Measurements from ENCODE around the gene AP5Z1.
"Not testable (repeated sequence)": the region's sequence is repeated elsewhere in the genome, so short reads cannot be mapped to it uniquely, and the experiment has no call there.

The AP5Z1 gene

GRCh38 chr7:4791738-4792536 is 16.5 kb downstream of the AP5Z1 start:
- DNase-seq (ENCODE audit: insufficient read length) (no peak), FAIRE-seq (no peak)
- TF ChIP-seq POLR2AphosphoS5 (IDR thresholded peaks at IDR 0.05; ENCODE audit: low read depth, low read length): no peak
- TF ChIP-seq TAF1 (IDR thresholded peaks at IDR 0.05; ENCODE audit: borderline replicate concordance, low read depth, low read length): no peak
- TF ChIP-seq POLR2A (IDR thresholded peaks at IDR 0.05; ENCODE audit: low read depth, low read length): no peak

DNA sequence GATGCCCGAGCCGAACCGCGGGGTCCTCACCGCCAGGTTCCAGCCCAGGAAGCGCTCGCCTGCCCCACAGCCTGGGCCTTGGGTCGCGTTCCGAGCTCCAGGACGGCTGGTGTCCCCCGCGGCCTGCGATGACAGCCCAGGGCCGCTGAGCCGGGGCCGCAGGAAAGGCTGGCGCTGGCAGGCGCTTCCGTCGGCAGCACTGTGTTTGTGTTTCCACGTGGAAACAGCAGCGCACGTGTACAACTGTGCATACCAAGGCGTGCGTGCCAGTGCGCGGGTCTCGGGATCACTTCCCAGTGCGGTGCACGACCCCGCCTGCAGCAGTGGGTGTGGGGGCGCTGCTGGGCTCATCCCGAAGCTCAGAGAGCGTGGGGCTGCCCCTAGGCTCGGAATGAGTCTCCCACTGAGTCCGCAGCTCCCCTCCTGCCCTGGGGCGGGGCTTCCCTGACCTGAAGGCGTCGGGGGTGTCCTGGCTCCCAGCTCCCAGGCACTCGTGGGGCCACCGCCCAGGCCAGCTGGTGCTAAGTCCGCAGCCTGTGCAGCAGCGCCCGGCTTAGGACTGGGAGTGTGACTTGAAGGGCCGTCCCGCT is 17.2 kb downstream of the AP5Z1 start:
- no peak for DNase-seq (ENCODE audit: insufficient read length)
- no peak for FAIRE-seq
- TF ChIP-seq POLR2A (IDR thresholded peaks at IDR 0.05; ENCODE audit: low read depth, low read length) (no peak), TAF1 (IDR thresholded peaks at IDR 0.05; ENCODE audit: borderline replicate concordance, low read depth, low read length) (no peak), POLR2AphosphoS5 (IDR thresholded peaks at IDR 0.05; ENCODE audit: low read depth, low read length) (no peak)

- not testable (repeated sequence) for DNase-seq (ENCODE audit: insufficient read length); FAIRE-seq
Measured at GRCh38 chr7:4793385-4793993, 18.1 kb downstream of the AP5Z1 start.

- FAIRE-seq; DNase-seq (ENCODE audit: insufficient read length): not testable (repeated sequence)
Measured at GRCh38 chr7:4794171-4794570, 18.7 kb downstream of the AP5Z1 start.

GRCh38 chr7:4794591-4795350 is 19.3 kb downstream of the AP5Z1 start:
- TF ChIP-seq POLR2A (IDR thresholded peaks at IDR 0.05; ENCODE audit: low read depth, low read length) (no peak), POLR2AphosphoS5 (IDR thresholded peaks at IDR 0.05; ENCODE audit: low read depth, low read length) (no peak), TAF1 (IDR thresholded peaks at IDR 0.05; ENCODE audit: borderline replicate concordance, low read depth, low read length) (no peak)
- DNase-seq (ENCODE audit: insufficient read length) (no peak), FAIRE-seq (no peak)

DNA sequence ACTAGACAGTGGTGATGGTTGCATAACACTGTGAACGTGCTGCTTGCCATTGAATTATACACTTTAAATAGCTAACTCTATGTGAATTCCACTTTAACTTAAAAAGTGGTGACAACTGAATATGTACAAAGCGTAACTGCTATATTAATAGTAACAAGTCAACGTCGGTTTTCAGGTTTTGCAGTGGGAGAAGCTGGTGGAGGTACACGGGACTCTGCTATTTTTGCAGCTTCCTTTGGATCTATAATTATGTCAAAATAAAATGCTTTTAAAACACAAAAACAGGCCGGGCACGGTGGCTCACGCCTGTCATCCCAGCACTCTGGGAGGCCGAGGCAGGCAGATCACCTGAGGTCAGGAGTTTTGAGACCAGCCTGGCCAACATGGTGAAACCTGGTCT is 21.0 kb downstream of the AP5Z1 start:
- TF ChIP-seq POLR2A (IDR thresholded peaks at IDR 0.05; ENCODE audit: low read depth, low read length) (no peak), POLR2AphosphoS5 (IDR thresholded peaks at IDR 0.05; ENCODE audit: low read depth, low read length) (no peak), TAF1 (IDR thresholded peaks at IDR 0.05; ENCODE audit: borderline replicate concordance, low read depth, low read length) (no peak)
- FAIRE-seq: peak; percentile 74
- no peak for DNase-seq (ENCODE audit: insufficient read length)

DNA sequence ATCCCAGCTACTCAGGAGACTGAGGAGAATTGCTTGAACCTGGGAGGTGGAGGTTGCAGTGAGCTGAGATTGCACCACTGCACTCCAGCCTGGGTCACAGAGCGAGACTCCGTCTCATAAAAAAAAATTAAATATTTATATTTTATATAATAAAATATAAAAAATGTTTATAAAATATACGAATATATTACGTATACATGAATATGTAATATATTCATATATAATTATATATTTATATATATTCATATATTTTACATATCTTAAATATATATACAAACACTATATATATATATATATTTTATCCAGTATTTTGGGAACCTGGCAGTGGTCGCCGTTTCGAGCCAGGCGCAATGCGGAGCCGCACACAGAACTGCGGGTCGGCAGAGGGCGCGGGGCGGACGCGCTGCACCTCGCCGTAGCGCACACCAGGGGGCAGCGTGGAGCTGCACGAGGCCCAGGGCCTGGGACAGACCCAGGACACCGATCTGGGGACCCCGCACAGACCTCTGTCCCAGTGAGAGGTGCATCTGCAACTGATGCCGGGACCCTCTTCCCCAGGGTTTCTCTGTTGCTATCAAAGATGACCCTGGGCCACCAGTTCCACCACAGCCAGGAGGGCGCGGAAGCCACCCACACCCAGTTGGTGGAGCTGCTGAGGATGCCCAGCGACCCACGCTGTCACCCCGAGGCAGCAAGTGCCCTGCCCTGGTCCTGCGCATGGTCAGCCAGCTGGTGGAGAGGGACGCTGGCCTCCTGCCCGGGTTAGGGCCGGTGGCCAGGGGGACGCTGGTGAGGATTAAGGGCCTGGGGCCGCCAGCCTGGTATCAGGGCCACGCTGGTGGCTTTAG is 22.7 kb downstream of the AP5Z1 start:
- FAIRE-seq (no peak), DNase-seq (ENCODE audit: insufficient read length) (peak; percentile 86)
- TF ChIP-seq POLR2AphosphoS5 (IDR thresholded peaks at IDR 0.05; ENCODE audit: low read depth, low read length) (no peak), TAF1 (IDR thresholded peaks at IDR 0.05; ENCODE audit: borderline replicate concordance, low read depth, low read length) (no peak), POLR2A (IDR thresholded peaks at IDR 0.05; ENCODE audit: low read depth, low read length) (no peak)

DNA sequence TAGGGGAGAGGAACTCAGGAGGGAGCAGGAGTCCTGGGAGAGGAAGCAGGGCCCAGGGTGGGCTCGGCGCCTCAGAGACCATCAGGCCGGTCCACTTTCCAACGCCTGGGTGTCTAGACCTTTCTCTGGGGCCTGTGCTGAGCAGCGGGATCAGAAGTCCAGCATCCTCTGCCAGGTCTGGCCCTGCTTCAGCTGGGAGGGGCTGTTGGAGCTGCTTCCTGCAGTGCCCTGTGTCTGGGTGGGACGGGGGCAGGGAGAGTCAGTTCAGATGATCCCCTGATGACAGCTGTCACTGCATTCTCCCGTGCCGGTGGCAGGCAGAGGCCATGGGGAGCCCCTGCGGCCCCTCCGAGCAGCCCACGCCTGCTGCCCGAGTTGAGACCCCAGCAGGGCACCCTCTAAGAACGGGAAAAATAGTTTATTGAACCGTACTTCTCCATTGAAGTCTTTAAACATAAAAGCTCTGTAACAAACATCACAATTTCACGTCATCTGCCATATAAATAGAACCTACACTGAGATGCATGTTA is 23.3 kb downstream of the AP5Z1 start:
- no peak for TF ChIP-seq POLR2A (IDR thresholded peaks at IDR 0.05; ENCODE audit: low read depth, low read length)
- DNase-seq (ENCODE audit: insufficient read length): no peak
- no peak for FAIRE-seq

- no peak for TF ChIP-seq POLR2A (IDR thresholded peaks at IDR 0.05; ENCODE audit: low read depth, low read length)
- TF ChIP-seq TAF1 (IDR thresholded peaks at IDR 0.05; ENCODE audit: borderline replicate concordance, low read depth, low read length): no peak
- TF ChIP-seq POLR2AphosphoS5 (IDR thresholded peaks at IDR 0.05; ENCODE audit: low read depth, low read length): no peak
- no peak for FAIRE-seq
- no peak for DNase-seq (ENCODE audit: insufficient read length)
Measured at GRCh38 chr7:4799508-4800268, 24.3 kb downstream of the AP5Z1 start.

- DNase-seq (ENCODE audit: insufficient read length) (no peak), FAIRE-seq (no peak)
- no peak for TF ChIP-seq TAF1 (IDR thresholded peaks at IDR 0.05; ENCODE audit: borderline replicate concordance, low read depth, low read length)
- TF ChIP-seq POLR2A (IDR thresholded peaks at IDR 0.05; ENCODE audit: low read depth, low read length): no peak
- TF ChIP-seq POLR2AphosphoS5 (IDR thresholded peaks at IDR 0.05; ENCODE audit: low read depth, low read length): no peak
Measured at GRCh38 chr7:4800487-4800886, 25.1 kb downstream of the AP5Z1 start.
